GM21528 (cell line): ENCODE measurements around the gene POU2F2.

Source experiments
- ATAC-seq: cut with Tn5 transposase; IDR thresholded peaks from one replicate; pipeline ENCODE4 v1.9.1; 2021; ENCODE audit warnings: mild to moderate bottlenecking, moderate library complexity; ENCODE audit not compliant: unreplicated experiment, low FRiP score

POU2F2 gene

DNA sequence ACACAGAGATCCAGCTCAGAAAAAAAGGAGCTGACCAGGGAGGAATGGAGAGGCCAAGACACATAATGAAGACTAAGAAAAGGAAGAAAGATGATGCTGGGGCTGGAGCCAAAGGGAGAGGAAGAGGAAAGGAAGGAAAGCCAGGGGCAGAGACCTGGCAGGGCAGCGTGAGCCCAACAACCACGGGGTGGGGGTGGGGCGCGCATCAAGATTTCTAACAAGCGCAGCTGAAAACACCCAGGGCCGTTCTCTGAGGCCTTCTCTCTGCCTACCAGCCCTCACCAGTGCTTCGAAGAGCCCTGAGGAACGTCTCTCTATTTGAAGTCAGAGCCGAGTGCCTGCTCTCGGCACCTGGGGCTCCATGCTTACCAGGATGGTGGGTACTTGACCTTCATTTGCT is 23.6 kb upstream of the POU2F2 start:
- no peak for ATAC-seq

- no peak for ATAC-seq
Observed at GRCh38 chr19:42154471-42155323, 22.5 kb upstream of the POU2F2 start.

GRCh38 chr19:42153672-42154433 is 21.6 kb upstream of the POU2F2 start:
- no peak for ATAC-seq

- no peak for ATAC-seq
Observed at GRCh38 chr19:42152910-42153671, 20.8 kb upstream of the POU2F2 start.

DNA sequence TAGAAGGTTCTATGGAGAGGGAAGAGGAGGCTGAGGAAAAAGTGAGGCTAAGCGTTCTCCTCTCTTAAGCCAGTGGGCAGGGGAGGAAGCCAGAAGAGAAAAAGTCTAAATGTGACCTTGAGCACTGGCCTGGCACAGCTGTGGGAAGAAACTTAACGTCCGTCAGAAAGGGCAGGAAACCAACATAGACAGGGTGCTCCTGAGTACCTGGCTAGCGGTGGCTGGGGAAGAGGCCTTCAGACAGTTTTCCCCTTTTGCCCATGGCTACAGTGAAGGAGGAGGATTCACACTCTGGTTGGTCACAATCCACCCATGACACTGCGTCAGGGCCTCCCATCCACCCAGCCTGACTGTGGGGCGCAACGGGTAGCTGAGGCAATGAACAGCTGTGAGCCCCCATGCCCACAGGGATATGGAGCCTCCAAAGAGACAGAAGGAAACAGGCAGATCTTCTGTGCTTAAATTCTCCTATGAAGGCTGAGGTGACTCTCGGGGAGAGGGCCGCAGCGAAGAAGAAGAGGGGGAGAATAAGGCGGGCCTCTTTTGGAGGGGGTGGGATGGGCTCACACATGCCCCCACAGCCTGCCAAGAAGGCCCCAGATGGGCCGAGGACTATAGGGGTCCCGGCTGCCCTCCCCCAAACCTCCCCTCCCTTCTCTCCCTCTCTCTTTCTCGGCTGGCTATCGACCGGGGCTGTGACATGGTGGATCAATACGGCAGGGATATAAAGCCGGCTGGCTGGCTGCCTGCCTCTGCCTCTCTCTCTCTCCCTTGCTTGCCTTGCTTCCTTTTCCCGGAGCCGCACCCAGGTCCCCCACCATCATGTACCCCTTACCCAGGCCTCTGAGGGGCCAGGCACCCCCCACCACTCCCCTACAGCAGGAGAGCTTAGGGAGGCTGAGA is 19.8 kb upstream of the POU2F2 start:
- no peak for ATAC-seq

- ATAC-seq, result no peak
Observed at GRCh38 chr19:42150911-42151361, 18.7 kb upstream of the POU2F2 start.

DNA sequence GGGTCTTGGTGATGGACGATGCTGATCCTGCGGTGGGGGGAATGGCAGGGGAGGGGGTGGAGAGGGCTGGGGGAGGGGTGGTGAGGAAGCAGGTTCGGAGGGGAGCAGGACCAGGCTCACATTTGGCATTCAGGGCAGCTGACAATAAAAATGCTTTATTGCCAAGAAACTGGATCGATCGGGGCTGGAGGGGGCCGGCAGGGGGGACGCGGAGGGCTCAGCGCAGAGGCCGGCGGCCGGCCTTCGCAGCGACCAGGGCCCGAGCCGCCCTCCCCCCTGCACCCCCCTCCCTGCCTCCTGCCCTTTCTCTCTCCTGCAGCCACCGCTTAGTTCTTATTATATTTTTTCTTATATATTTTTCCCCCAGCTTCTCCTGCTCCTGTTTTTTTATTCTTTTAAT is 18.1 kb upstream of the POU2F2 start:
- ATAC-seq, result no peak

DNA sequence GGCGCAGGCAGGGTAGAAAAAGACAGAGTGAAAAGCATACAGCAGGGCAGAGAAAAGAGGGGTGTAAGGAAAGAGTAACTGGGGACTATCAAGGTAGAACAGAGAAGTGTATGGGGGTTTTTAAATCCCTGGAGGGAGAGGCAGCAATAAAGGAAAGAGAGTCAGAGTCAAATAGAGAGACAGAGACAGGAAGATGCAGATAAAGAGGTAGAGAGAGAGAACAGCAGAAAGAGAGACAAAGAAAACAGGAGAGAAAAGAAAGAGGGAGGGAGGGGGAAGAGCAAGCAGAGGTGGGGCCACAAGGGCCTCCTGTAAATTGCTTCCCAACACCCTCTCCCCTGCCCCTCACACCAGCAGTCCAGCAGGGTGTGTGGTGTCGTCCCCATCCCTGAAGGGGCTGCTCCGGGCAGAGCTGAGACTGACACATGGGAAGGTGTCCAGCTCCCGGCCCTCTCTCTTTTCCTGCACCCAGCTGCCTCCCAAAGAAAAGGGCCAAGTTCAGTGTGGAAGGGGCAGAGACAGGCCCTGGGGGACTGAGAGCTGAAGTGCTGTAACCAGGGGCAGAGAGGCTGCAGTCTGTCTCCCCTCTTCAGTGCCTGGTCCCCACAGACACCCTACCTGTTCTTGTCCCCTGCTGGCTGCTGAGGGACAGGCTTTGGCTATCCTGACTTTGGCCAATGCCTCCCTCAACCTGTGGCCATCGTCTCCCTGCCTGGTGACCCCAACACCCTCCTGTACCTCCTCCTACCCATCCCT is 17.4 kb upstream of the POU2F2 start:
- no peak for ATAC-seq

DNA sequence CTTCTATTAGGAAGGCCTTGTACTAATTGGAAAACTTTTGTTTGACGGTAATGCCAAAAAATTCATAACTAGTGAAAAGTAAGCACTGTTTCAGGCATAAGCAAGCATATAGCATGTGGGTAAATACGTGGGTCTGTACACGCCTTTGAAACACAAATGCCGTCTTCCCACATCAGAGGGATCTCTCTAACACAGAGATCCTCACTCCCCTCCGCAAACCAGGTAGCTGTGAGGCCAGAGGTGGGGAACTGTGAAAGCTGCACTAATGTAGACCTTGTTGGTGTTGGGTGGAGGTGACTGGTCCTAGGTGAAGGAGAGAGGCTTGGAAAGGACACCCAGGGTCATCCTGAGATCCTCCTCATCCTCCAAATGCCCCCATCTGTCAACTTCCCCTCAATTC is 16.0 kb upstream of the POU2F2 start:
- ATAC-seq, result no peak

DNA sequence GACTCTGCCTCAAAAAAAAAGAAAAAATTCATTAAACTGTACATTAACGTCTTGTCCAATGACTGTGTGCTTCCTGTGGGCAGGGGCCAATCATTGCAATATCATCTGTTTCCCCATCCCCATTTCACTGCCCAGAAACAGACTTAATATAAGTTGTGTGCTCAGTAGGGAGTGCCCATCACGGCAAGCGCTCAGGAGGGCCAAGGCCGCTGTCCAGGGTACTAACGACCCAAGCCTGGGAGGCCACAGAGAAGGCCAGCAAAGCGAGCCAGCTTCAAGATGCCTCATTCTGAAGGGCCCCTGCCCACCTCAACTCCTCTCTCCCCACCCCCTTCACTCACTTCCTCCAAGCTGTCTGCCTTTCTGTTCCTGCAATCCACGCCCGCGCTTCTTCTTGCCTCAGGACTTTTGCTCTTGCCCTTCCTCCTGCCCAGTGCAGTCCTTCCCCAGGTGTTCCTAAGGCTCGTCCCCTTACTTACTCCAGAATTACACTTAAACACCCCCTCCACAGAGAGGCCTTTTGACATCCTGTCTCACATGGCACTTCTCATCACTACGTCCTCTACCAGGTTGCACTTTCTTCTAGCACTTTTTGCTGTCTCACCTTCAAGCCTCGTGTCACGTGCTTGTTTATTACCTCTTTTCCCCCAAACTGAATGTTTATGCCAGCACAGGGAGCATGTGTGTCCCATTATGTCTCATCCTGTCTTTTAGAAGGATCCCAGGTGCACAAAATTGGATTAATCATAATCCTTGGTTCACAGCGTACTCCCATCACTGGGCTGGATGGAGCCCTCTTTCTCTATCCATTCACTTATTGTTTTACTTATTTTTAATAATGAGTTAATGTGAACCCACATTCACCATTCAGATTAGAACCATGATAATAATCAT is 11.3 kb upstream of the POU2F2 start:
- ATAC-seq, result no peak

DNA sequence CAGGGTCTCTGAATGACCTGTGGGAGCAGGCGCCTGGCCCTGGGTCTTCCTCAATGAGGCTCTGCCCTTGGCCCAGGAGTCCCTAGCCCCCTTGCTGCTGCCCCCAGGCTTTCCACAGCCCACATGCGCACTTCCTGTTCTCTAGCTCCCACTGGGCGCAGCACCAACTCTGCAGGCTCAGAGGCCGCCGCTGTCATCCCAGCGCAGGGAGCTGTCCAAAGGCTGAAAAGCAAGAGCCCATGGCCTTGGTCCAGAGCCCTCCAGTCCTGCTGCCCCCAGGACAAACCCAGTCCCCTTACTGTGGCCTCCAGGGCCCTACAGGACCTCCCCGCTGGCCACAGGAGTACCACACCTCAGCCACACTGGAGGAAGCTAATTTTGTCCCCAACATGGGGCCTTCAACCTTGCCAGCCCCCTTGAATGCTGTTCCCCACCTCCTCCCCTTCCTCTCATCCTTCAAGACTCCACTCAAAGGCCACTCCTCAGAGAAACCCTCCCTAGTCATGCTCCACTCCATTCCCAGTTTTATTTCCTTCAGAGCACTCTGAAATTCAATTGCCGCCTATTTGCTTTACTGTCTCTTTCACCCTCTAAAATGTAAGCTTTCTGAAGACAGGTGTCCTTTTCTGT is 8.0 kb upstream of the POU2F2 start:
- no peak for ATAC-seq

DNA sequence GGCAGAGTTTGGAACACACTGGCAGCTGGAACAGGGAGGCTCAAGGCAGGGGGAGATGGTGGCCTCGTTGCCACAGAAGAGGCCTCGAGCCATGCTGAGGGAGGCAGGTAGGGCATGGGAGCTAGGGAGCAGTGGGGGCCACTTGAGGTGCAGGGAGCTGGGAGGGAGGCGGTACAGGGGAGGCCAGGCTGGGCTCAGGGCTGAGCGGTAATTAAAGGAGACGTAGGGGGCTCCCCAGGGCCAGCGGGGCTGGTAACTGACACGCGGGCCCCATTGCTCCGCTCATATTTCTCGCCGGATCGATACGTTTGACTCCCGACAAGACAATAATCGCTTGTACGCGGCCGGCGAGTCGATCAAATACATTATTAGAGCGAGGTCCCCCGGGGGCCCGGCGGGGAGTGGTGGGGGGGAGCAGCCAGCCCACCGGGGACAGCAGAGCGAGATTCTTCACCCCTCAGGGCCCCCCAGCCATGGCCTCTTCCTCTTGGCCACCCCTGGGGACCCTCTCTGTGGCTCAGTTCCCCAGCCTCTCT is 2.4 kb upstream of the POU2F2 start:
- no peak for ATAC-seq

- ATAC-seq, result peak; percentile 28
Observed at GRCh38 chr19:42132851-42133528, 744 bp upstream of the POU2F2 start.

DNA sequence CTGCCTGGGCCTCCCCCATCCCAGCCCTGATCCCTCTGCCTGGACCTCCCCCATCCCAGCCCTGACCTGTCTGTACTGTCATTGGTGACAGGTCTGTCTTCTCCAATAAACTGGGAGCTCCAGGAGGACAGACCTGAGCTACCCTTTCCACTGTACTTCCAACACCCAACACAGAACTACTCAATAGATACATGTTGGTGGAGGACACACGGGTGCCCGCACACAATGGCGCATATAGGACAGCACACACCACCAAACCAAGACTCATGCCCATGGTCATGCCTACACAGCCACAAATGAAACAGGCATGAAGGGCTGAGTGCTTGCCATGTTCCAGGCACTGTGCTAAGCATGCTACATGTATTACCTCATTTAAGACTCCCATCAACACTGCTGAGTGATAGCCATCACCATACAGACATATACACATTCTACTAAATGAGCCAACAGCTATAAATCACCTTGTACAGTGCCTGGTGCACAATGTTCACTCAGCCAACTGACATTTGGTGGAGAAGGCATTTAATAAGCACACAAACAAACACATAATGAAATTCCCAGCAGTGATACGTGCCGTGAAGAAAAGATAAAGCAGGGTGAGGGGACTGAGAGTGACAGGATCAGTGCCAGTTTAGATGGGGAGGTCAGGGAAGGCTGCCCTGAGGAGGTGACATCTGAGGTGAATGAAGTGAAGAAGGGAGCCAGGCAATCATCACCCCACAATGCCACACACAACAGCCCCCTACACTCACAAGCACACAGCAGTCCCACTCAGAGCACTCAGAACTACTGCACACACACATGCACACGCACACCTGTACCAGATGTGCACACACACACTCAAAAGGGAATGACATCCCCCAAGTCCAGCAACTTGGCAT is 857 bp downstream of the POU2F2 start:
- no peak for ATAC-seq

GRCh38 chr19:42130254-42130573 is 2.0 kb downstream of the POU2F2 start:
- no peak for ATAC-seq
